Epidermal melanocyte (primary cell): Measurements from ENCODE around the gene LPAR3.

Source experiments
- DNase-seq: peaks from one replicate; pipeline ENCODE4 v3.0.0; 2011; ENCODE audit warnings: low spot score; ENCODE audit not compliant: insufficient read length

Gene LPAR3

GRCh38 chr1:84859866-84860265 is 33.1 kb downstream of the LPAR3 start:
- no peak for DNase-seq

GRCh38 chr1:84857906-84858305 is 35.1 kb downstream of the LPAR3 start:
- no peak for DNase-seq

- no peak for DNase-seq
Observed at GRCh38 chr1:84856726-84857270, 36.2 kb downstream of the LPAR3 start.

DNA sequence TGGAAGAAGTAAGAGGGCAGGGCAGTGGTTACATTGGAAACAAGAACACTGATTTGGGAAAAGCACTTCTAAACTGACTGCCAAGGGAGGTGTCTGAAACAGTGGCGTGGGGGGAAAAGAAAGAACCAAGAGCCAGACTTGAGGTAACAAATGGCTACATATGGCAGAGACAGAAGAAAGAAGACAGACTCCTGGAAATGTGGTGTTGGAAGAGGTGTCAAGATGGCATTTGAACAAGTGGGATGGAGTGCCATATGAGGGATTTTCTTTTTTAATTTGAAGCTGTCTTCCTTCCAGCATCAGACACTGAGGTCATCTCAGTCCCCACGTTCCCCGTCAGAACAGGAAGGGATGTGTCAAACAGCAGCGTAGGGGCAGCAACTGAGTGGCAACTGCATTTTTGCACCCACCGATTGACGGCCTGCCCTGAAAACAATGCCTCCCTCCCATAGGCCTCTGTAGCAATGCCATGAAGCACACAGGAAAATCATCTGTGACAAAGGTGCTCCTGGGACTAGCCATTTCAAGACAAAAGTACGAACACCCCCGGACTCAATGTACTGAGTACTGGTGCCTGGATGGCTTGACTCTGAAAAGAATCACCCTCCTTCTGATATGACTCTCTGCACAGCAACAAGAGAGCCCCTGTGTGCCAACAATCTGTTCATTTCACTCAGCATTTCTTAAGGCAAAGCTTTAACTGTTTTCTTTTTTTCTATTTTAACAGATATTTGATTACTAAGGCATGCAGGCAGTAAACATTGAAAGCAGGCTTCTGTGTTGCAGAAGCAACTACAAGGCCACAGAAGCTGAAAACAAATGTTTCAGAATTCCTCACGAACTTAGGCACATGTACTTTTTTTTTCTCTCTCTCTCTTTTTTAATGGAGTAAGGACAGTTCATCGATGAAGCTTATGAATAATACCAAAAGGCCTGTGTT is 37.0 kb downstream of the LPAR3 start:
- DNase-seq = no peak

DNA sequence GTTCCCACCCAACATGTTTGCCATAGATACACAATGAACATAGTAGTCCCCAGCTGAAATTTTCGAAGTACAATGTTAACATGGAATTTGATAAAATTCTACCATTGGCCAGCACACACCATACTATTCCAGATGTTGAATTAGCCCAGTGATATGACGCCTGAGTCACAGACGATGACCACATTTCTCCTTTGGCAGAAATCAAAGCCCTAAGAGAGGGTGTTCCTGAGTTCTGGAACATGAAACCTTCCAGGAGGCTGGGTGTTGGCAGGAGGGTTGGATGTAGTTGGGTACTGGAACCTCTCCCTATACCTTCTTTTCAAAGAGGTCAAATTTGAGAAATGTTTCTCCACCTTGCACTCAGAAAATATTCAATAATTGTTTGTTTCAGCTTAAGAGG is 37.8 kb downstream of the LPAR3 start:
- DNase-seq = no peak

GRCh38 chr1:84853741-84854721 is 39.0 kb downstream of the LPAR3 start:
- no peak for DNase-seq

DNA sequence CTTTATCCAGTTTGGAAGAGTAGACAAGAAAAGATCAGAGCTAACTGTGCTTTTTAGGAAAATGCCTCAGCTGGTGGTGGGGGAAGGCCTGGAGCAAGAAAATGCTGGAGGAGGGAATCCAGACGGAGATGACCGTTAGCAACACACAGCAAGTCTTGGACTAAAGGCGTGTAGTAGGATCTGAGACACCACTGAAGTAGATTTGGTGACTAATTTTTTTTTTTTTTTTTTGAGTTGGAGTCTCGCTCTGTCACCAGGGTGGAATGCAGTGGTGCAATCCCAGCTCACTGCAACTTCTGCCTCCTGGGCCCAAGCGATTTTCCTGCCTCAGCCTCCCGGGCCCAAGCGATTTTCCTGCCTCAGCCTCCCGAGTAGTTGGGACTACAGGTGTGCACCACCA is 41.2 kb downstream of the LPAR3 start:
- no peak for DNase-seq

DNA sequence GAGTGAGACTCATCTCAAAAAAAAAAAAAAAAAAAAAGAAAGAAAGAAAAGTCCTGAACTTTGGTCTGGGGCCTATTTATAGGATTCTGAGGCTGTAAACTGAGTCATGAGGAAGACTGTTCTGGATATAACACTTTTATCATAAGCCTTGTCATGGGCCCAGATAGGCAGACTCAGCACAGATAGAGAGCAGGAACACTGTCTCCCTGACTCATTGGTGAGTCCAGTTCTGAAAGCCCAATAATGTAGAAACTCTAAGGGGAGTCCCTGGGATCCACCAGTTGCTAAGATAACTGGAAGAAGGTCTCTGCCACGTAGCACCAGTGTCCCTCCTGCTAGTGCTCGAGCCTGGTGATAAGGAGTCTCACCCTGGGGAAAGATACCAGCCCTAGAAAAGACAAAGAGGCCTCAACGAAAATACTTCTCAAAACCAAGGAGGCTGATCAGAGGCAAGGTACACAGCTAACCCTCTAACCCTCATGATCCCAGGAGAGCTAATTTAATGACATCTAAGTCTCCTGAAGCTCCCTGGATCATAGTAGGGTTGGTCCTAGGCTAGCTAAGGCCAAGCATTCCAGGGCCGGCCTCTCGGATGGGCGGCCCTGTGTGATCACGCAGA is 43.5 kb downstream of the LPAR3 start:
- DNase-seq = no peak

DNA sequence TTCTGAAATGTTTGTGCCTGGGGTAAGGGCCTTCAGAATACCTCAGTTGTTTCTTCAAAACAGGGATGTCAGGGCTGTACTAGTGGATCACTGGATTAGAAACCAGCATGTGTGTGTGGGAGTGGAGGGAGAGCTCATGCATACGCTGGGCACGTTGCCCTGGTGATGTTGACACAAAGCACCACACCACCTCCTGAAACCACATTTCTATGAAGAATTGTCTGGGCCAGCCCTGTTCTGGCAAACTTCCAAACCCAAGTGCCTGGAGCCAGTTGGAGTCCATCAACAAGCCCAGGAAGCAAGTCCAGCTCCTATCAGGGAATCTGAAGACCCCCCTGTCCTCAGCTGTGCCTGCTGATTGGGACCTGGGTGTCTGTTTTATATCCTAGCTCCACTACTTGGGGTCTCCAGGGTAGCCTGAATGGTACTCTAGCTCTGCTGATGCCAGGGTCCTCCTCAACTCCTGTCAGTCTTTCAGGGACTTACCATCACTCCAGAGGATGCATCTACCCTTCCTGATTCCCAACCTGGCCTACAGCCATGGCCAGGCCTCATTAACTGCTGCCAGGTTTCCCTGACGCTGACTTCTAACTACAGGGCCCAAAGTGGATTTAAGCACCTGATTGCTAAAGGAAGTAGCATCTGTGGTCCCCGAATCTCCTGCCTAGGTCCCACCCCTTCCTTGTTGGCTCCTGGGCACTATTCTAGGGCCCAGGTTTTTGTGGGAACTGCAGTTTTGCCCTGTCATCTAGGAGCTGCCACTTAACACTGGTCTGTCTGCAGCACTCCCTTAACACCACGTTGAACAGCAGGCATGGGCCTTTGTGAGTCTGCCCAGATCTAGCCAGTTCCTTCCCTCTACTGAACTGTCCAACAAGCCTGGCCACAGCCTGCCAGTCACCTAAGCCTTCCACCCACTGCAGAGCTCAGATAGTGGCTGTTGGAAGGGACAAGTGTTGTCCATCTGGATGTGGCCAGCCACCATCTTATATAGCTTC is 45.5 kb downstream of the LPAR3 start:
- peak; percentile 78 for DNase-seq

DNA sequence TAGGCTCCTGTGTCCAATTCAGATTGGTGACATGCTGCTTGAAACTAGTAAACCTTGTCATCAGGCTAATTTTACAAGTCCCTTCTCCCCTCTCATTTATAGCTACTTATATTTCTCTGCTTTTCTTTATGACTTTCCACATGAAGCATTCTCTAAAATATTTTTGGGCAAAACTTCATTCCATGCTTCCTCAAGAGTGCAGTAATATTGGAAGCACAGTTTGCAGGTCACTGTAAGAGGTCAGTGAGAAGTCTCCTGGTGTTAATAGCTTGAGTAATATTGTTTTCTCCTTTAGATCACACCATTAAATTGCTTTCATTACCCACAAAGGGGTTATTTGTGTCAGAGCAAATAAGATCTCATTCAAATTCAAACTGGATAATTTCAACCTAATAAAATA is 46.6 kb downstream of the LPAR3 start:
- DNase-seq = no peak

DNA sequence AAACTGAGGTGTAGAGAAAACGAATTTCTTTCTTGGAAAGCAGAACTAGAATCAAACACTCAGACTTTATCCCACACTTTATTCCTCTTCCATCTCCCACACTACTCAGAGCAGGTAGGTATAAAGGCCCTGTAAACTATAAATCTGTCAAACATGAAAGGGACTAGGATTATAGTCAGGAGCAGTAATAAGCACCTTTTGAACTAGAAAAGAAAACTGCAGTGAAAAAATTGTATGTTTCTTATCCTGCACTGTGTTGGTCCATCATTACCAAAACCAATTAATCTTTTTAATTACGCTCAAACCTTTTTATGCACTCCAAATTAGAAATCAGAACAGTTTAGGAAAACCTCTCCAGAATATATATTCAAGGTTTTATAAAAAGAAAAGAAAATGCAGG is 47.6 kb downstream of the LPAR3 start:
- no peak for DNase-seq

- DNase-seq = no peak
Observed at GRCh38 chr1:84844094-84844493, 48.9 kb downstream of the LPAR3 start.

DNA sequence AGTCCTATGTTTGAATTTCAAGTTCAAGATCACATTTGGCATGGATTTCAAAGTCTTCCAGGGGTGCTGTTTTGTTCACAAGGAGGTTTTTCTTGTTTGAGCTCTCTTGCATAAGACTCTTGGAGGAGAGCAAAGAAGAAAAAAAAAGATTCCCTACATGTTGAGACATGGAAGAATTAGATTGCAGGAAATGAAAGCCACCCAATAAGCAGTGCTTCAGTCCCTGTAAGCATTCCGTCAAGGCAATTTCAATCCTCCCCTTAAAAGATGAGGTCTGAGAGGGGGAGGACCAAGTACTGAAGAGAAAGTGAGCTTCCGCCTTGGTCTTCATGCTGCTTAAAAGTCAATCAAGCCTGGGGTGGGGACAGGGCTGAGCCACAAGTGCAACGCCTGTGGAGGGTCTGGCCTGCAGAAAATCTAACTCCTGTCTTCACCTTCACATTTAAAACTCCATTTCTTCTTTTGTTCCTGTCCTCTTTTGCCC is 50.2 kb downstream of the LPAR3 start:
- no peak for DNase-seq

- no peak for DNase-seq
Observed at GRCh38 chr1:84841971-84842370, 51.0 kb downstream of the LPAR3 start.

DNA sequence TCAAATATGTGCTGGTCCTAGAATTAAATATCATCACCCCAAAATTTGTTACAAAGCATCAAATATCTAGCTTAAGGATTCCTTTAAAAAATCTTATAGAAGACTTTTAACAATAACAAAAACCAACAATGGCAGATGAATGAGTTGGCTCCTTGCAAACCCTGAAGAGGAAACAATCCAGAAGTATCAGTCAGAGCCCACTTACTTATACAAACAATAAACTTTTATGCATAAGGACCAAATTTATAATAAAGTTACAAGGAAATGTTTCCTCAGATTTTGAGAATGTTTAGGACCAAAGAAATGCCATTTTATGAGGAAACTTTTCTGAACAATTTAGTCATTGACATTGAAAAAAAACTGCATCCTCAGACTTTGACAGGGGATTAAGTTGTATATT is 52.7 kb downstream of the LPAR3 start:
- no peak for DNase-seq

DNA sequence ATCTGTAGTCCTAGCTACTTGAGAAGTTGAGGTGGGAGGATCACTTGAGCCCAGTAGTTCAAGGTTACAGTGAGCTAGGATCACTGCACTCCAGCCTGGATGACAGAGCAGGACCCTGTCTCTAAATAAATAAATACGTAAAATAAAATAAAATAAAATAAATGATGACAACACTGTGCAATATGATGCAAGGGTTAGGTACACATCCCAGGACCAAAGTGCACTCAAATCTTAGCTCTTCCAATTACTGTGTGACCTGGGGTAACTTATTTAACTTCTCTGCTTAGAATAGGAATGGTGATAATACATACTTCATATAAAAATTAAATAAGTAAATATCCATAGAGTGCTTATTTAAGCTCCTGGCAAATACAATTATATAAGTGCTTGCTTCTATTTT is 53.5 kb downstream of the LPAR3 start:
- no peak for DNase-seq

- no peak for DNase-seq
Observed at GRCh38 chr1:84836145-84836544, 56.9 kb downstream of the LPAR3 start.

DNA sequence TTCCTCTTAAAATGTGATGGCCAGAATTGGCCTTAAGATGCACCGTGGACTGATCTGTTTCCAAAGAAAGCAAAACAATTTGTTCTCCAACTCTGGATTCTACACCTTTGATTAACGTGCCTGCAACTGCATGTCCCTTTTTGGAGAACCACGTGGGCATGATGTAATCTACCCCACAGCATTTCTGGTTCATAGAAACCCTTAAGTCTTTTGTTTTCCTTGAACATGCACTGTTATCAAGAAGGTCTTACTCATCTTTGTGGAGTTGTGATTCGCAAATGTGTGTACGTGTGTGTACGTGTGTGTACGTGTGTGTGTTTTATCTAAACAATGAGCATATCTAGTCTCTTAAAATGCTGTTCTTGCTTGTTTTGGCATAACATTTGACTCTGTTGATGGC is 57.8 kb downstream of the LPAR3 start:
- no peak for DNase-seq

DNA sequence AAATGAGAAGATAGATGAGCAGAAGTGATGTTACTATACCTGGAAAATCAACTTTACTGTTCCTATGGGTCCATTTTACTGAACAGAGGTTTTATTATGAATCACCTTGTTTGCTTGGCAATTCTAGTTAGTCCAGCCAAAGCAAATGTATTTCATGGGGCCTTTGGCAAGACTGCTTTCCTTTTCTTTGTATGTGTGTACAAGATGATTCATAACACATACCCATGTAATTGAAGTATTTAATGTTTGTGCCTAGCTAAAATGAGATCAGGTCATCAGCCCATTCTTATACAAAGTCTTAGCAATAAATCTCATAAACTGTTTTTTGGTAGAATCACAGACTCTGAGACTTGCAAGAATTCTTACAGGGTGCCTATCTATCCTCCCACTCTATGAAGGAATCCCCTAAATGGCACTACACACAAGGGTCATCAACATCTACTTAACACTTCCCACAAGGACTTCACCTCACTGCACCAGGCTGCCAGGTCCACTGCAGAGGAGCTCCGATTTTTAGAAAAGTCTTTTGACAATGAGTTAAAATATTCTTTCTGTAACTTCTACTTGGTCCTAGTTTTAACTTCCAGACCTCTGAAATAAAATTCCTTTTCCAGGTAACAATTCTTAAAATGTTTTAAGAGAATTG is 58.5 kb downstream of the LPAR3 start:
- no peak for DNase-seq

DNA sequence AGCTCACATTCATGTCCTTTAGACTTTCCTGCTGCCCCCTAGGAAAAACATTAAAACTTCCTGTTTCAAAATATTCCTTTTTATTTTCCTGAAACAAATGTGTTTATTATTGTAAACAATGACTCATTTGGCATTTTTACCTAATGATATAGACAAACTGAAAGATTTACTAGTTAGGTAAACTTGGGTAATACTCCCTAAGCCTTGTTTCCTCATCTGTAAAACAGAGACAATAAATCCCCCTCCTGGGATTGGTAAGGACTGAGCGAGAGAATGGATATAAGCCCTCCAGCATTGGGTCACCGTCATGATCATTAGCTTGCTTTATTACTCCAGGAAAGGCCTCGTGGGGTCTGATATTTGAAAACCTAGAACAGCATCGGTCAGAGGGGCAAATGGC is 59.8 kb downstream of the LPAR3 start:
- DNase-seq = no peak
